PC-9 (cell line): ENCODE measurements around the gene LRCOL1.

Source experiments
- EZH2 ChIP-seq: fragments of 200-600 bp; sonication (generic); IDR thresholded peaks from 2 replicates; pipeline ENCODE4 v1.8.0; 2017; ENCODE audit warnings: antibody characterized with exemption, low read depth
- TF ChIP-seq, protein P1 (sequence below): fragments of 200-600 bp; sonication (generic); conservative IDR thresholded peaks from 2 replicates; pipeline ENCODE4 v1.6.1; 2017; ENCODE audit warnings: mixed run types, antibody characterized with exemption, mild to moderate bottlenecking, moderate library complexity

- TF ChIP-seq, protein P1, sequence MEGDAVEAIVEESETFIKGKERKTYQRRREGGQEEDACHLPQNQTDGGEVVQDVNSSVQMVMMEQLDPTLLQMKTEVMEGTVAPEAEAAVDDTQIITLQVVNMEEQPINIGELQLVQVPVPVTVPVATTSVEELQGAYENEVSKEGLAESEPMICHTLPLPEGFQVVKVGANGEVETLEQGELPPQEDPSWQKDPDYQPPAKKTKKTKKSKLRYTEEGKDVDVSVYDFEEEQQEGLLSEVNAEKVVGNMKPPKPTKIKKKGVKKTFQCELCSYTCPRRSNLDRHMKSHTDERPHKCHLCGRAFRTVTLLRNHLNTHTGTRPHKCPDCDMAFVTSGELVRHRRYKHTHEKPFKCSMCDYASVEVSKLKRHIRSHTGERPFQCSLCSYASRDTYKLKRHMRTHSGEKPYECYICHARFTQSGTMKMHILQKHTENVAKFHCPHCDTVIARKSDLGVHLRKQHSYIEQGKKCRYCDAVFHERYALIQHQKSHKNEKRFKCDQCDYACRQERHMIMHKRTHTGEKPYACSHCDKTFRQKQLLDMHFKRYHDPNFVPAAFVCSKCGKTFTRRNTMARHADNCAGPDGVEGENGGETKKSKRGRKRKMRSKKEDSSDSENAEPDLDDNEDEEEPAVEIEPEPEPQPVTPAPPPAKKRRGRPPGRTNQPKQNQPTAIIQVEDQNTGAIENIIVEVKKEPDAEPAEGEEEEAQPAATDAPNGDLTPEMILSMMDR = no peak
- TF ChIP-seq EZH2 = no peak
These were observed 29.6 kb downstream of the LRCOL1 start for GRCh38 chr12:132580701-132581292.
